Effector CD4-positive, alpha-beta T cell (primary cell): ENCODE measurements around the gene SGCA.

ENCODE experiments used
- DNase-seq: peaks from one replicate; pipeline ENCODE4 v3.0.0-alpha.2; 2020

SGCA gene

DNA sequence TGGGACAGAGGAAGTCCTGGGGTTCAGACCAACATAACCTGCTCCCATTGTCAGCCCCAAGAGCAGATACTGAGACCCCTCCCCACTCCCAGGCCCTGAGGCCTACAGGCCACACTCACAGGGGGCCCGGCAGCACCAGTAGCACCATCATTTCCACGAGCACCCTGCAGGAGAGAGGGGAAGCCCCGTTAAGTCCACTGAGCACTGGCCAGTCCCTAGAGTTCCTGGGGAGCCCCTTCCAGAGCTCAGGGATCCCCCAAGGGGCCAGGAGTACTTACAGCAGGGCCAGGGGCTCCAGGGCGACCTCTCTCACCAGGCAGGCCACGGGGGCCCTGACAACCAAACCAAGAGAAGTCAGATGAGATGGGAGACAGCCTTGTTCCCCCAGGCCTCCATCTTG is 30.2 kb downstream of the SGCA start:
- no peak for DNase-seq

DNA sequence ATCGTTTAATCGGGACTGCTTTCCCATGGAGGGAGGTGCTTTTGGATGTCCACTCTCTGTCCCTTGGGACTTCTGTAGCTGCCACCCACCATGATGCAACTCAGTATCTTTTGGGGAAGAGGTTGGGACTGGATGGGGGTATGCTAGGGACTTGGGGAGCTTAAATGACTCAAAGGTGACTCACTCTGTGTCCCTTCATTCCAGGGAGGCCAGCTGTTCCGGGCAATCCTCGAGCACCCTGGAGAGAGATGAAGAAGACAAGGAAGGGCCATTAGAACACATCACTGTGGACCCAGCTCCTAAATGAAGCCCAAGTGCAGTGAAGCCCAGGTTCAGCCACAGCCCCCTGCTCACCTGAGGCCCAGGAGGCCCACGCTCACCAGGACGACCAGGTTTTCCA is 31.0 kb downstream of the SGCA start:
- DNase-seq: no peak

DNA sequence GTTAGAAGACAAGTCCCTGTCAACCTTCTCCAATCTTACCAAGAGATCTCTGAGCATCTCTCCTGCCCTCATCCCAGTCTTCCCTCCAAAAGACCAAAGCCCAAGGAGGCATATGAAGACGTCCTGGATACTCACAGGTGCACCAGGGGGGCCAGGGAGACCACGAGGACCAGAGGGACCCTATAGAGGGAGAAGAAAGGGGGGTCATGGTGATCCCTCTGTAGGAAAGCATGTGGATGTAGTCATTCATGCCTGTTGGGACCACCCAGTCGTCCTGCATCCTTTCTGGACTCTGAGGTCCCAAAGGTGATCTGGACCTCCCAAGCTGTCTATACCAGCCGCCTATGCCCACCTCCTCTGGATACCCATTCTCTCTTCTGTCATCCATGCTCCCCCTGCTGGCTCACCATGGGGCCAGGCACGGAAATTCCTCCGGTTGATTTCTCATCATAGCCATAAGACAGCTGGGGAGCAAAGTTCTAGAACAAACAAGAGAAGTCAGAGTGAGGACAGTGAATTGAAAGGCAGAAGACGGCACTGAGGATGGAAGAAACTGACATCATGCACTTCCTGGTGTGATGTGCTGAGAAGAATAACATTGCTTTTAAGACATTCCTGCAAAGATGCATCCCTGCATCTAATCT is 32.3 kb downstream of the SGCA start:
- peak; percentile 47 for DNase-seq

DNA sequence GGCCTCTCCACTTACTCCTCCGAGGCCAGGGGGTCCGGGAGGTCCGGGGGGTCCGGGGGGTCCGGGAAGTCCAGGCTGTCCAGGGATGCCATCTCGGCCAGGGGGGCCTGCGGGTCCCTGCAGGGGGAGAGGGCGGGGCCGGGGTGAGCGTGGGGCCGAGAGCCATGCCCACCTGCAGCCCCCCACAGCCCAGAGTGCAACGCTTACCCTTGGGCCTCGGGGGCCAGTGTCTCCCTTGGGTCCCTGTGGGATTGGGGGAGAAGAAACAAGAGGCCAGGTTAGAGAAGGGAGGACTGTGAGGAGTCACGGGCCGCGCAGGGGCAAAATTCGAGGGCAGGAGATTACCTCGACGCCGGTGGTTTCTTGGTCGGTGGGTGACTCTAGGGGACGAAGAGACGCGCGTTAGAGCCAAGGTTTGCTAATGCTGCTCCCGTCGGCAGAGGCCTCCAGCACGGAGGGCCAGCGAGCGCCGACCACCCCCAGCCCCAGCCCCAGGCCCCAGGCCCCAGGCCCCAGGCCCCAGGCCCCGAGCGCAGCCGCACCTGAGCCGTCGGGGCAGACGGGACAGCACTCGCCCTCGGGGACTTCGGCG is 33.5 kb downstream of the SGCA start:
- DNase-seq: no peak

DNA sequence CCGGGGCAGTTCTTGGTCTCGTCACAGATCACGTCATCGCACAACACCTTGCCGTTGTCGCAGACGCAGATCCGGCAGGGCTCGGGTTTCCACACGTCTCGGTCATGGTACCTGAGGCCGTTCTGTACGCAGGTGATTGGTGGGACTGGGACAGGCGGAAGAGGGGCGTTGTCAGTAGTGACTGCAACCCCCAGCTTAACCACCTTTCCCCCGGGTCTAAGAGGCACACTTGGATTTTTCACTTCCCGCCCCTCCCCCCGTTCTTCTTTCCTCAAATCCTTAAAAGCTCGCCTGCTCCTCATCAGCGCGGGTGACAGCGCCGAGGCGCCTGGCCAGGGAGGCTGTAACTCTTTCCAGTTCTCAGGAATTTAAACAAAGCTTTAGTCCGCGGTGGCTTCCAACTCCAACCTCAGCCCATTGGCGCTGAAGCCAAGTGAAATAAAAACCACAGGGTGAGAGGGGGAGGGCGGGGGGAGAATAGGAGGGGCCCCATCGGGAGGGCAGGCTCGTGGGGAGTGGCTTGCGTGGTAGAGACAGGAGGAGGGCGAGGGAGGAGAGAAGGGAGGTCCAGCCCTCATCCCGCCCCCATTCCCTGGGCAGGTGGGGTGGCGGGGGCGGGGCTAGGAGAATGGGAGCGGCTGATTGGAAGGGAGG is 34.1 kb downstream of the SGCA start:
- DNase-seq: peak; percentile 76

DNA sequence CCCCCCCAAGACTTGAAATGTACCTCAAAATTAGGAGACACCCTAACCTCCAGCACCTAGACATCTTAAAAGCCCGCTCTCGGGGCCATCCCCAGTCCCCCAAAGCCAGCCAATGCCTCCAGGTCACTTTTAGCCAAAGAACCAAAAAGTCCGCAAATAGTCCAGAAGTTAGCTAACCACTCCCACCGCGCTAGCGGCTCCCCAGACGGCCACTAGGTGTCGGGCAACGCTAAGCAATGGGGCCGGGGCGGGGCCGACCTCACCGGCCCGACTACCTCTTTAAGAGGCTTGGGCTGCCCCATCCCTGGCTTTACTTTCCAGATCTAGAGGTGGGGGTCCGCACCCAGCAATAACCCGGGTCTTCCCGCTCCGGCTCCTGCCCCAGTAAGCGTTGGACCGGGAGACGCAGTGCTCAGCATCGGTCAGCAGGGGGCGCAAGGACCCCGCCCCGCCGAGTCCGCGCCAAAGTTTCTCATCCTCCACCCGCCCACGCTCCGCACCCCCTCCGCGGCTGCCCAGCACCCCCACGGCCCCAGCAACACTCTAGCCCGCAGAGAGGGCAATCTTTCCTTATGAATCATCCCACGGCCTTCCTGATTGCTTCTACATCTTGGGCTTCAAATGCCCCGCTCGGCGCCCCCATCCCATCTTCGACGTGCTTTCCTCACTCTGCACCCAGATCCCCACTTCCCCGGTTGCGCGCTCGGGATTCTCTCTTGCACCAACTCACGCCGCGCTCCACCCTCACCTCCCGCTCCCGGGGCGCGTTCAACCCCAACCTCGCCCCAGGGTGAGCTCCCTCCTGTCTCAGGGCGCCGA is 34.9 kb downstream of the SGCA start:
- peak; percentile 70 for DNase-seq

DNA sequence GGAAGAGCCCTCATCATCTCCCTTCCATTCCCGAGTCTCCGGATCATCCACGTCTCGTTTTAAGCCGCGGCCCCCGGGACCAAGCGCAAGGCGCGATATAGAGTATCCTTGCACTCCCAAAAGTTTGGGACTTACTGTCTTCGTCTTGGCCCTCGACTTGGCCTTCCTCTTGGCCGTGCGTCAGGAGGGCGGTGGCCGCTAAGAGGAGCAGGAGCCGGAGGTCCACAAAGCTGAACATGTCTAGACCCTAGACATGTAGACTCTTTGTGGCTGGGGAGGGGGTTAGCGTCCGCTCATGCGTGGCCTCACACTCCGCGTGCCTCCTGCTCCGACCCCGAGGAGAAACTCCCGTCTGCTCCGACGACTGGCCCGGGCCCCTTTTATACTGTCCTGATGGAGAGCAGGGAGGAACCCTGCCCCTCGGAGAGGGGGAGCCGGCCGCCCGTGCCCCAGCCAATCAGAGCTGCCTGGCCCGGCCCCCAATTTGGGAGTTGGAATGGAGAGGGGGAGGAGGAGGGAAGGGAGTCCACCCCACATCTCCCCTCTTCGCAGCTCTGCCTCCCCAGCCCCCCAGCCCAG is 35.6 kb downstream of the SGCA start, which contains the start of gene COL1A1:
COL1A1 (minus strand) TSS at position 356 of the 579 bp plus-strand sequence; CDS start at position 238, 118 bp downstream.
- DNase-seq: no peak

DNA sequence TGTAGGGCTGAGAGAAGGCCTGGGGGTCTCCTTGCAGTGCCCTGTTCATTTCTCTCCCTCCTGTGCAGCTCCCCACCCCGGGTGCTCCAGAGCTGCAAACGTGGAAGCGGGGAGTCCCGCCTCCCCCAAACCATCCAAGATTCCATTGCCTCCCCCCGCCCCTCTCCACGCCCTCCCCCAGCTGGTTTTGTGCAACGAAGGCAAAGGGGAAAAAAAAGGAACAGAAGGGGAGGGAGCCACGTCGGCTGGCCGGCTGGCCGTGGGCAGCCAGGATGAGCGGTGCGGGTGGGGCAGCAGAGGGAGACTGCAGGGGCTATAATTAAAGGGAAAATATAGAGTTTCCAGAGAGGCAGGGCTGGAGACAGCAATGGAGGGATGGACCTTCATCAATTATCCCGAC is 37.3 kb downstream of the SGCA start:
- no peak for DNase-seq

DNA sequence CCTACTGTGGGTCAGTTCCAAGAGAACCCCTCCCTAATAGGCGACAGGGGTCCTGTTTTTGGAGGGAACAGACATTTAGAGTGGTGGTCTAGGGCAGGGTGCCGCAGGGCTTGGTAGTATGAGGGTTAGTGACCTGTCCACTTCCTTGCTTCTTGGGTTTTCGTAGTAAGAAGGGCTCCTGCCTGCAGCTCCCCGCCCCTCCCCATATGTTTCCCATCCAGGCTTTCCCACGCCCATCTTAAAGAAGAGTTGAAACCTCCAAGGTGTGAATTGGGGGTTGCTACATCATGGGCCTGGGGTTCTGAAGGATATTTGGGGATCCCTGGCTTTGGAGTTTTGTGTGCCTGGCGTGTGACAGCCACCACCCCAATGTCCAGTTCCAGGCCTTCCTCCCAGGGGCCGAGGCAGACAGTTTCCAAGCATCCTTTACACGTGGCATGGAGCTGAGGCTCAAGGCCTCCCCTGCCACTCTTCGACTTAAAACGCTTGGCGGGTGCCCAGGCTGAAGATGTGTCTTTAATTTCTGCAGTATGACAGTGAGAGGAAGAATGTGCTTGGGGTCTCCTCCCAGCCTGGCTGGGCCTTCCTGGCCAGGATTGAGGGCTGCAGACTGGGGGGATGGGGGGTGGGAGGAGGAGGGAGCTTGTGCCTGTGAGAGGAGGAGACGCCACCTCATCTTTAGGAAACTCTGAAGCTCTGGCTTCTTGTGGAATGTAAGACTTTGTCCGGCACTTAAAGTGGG is 38.0 kb downstream of the SGCA start:
- DNase-seq: no peak

DNA sequence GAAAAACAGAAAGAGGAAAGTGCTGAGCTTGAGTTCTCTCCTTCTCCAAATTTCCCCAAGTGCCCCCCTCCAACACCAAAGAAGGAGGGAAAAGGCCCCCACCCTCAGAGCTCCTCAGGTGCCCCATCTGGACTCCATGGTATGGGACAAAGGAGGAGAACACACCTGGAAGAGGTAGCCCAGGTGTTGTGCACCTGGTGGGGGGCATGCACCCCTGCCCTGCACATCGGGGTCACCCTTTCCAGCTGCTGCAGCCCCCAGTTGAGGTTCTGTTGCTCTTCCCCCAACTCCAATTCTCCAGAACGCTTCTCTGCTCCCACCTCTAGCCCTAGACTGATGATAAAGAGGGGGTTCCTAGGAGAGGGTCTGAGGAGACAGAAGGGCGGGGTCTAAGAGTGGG is 38.6 kb downstream of the SGCA start:
- no peak for DNase-seq

DNA sequence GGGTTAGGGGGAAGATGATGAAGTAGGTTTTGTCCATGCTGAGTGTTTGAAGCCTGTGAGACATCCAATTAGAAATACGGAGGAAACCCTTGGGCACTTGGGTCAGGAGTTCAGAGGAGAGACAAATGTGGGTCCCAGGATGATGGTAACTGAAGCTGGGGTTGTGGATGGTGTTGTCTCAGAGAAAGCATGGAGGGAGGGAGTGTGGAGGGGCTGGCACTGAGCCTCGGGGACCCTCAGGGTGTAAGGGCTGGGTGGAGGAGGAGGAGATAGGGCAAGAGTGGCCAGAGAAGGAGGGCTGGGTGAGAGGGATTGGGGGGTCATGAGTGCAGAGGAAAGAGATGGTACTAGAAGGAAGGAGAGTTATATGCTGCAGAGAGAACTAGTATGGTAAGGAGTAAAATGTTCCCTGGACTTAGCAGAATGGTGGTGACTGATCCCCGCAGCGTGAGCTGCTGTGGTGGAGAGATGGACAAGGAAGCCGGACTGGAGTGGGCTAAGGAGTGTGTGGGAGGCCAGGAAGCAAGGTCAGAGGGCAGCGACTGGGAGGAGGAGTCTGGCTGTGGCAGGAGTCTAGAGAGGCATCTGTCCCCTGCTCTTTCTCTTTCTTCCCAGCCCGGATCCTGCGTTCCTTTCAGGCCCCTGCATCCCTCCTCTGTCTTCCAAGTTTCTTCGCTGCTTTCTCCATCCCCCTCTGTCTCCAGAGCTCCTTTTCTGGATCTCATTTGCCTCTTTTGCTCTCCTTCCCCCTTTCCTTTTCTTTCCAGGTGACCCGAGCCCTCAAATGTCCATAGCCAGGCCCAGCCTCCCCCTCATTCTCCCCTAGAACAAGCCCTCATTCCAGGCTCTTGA is 39.5 kb downstream of the SGCA start:
- no peak for DNase-seq

DNA sequence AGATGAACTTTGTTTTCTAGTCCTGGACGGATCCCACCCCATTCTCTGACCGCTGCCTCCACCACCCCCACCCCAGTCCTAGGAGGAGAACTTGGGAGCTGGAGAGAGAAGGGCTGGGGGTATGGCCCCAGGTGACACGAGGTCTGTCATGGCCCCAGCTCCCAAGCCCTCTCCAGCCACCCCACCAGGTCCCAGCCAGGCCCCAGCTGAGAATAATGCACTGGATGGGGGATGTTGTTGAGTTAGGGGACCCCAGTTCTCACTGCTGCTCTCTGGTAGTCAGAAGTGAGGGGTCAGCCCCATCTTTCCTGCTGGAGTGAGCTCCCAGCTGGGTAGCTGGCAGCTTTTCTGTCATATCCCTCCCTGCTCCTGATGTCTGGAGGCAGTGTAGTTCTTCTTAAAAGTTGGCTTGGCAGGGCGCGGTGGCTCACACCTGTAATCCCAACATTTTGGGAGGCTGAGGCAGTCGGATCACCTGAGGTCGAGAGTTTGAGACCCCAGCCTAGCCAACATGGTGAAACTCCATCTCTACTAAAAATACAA is 40.2 kb downstream of the SGCA start:
- no peak for DNase-seq

DNA sequence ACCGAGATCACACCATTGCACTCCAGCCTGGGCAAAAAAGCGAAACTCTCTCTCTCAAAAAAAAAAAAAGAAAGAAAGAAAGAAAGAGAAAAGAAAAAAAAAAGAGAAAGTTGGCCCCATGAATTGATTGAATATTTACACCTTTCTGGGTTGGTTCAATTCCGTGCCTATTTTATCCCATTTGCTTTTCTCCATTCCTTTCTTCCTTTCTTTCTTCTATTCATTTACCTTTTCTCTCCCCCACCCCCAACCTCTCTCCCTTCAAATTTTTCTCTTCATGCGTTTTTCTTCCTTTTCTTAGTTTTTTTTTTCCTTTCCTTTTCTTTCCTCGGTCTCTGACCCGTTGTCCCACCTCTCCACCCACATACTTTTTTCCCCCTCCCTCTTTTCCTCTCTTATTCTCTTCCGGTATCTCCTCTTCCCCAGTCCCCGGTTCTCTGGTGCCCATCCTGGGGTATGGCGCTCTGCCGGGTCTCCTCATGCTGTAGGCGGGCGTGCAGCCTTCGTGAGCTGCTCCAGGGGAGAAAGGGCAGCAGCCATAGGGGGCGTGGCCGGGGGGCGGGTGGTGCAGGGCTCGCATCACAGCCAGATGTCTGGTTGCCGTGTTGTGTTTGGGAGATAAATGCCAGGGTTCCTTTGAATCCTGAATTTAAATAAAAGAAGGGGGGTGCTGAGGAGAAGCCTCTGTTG is 40.9 kb downstream of the SGCA start:
- DNase-seq: no peak

DNA sequence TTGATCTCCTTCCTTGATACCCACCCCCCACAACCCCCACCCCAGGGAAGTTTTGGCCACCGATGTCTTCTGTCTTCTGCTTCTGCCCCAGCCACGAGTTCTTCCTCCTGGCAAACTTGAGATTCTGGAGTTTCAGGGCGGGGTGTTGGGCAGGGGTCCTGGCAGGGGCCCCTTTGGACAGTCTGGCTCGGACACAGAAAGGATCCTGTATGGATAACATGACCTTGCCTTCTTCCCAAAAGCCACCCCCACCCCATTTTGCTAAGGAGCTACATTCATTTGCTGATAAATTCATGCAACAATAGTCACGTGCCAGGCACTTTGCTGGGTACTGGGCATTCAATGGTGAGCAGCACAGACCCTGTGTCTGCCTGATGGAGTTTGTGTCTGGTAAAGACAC is 41.5 kb downstream of the SGCA start:
- DNase-seq: no peak

DNA sequence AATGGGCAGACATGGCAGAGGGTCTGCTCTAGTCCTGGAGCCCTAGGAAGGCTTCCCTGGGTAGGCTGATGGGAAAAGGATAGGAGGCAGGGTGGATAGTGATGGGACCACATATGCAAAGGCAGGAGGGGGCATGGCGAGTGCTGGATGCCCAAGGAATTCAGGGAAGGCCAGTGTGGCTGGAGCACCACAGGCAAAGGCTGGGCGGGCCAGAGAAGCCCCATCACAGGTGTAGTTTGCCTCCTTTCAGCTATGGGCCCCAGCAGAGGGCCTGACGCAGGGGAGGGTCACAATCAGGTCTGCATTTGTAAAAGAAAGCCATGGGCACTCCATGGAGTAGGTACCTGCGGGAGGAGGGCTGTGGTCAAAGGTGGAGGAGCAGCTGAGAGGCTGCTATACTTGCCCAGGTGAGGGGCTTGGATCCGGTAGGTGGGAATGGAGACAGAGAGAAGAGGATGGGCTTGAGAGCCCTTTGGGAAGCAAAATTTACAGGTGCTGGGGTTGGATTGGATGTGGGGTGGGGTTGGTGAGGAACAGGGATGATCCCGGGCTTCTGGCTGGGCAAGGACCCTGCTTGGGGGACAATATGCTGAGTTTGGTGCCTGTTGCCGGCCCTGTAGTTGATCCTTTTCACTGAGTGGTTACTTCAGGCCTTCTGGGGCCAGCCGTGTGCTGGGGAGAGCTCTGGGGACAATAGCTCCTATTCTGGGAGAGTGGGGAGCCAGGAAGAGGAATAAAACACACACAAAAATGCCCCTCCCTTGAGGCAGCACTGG is 42.2 kb downstream of the SGCA start:
- no peak for DNase-seq

DNA sequence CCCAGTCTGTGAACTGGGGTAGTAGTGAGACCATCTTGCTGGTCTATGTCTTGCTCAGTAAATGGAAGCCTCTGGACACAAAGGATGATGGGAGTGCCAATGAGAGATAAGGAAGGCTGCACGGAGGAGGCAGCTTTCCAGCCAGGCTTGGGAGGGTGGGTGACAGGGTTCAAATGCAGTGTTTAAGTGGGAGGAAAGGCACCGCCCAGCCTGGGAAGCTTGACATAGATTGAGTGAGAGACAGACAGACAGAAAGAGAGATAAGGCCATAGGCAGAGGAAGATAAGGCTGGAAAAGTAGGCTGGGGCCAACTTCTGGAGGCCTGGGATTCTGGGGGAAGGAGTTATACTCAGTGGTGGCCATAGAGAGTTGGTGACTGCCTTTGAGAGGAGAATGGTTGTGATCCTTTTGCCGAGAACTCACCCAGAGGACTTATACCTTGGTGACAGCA is 42.8 kb downstream of the SGCA start:
- no peak for DNase-seq

DNA sequence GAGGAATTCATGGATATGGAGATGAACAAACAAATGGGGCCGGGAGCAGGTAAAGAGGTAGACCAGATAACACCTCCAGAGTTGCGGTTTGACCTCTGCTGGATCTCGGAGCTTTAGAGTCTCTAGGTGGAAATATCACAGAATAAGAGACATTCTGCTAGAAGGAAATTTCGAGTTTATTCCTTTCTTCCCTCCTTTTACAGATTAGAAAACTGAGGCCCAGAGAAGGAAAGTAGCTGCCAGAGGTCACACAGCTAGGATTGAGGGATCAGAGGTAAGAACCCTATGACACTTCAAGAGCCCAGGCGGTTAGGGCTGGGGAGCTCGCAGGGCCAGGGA is 43.3 kb downstream of the SGCA start:
- DNase-seq: no peak

DNA sequence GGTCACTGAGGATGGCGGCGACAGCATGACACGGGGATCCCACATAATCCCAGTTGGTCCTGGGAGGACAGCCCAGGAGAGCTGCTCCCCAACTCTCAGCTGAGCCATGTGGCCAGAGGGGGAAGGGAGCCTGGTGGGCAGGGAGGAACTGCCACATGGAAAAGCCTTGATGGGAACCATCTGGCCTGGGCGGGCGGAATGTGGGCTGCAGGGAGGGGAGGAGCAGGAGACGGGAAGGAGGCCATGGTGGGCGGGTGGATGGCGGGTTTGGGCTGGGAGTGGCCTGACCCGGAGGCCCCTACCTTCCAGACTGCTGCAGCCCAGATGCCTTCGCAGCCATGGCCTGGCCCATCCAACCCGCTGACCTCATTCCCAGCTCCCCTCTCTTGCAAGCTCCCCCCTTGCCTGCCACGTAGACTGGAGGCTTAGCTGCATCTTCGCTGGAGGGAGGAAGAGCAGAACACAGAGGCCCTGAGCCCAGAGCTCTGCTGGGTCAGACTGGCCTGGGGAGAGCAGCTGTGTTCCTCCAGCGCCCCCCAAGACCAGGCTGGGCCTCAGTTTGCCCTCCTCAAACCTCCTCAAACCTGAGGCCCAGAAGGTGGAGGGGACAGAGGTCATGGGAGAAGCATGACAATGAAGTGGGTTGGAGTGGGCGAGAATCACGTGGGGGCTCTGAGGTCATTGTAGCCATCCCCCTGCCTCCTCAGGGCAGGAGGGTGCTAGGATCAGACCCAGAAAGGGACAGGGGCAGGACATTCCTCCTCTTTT is 43.9 kb downstream of the SGCA start:
- DNase-seq: no peak
